ENCODE results near the gene FLOT1. TPM values are rescaled to one million over a fixed set of nuclear protein-coding genes. Genes with fewer than 3 reads are reported as not detected.

Gene FLOT1
- total and polyA plus RNA-seq, 9 of the 15 experiments (the other 6 are each of a cell fraction or from before 2014, with no cell fraction given): 11.7 to 149 (median 118) TPM

- TF ChIP-seq, protein P1, sequence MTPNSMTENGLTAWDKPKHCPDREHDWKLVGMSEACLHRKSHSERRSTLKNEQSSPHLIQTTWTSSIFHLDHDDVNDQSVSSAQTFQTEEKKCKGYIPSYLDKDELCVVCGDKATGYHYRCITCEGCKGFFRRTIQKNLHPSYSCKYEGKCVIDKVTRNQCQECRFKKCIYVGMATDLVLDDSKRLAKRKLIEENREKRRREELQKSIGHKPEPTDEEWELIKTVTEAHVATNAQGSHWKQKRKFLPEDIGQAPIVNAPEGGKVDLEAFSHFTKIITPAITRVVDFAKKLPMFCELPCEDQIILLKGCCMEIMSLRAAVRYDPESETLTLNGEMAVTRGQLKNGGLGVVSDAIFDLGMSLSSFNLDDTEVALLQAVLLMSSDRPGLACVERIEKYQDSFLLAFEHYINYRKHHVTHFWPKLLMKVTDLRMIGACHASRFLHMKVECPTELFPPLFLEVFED (CRISPR knock-in tag; conservative IDR thresholded peaks at IDR 0.05): no peak
- peak in 1 of 2 experiments; percentile 46; a peak in 1 of 4 replicates for TF ChIP-seq TEAD1 (CRISPR knock-in tag; IDR thresholded peaks at IDR 0.05)
- TF ChIP-seq EP300 (IDR thresholded peaks at IDR 0.05; ENCODE audit: low read length): no peak
- TF ChIP-seq SIN3A (IDR thresholded peaks at IDR 0.05; ENCODE audit: borderline replicate concordance in 2 of 2, control insufficient read depth in 1 of 2, low read depth in 2 of 2, low read length in 2 of 2): peak; percentile 16 to 34; a peak in 1 of 4 replicates
- TF ChIP-seq ZNF695 (CRISPR knock-in tag; IDR thresholded peaks at IDR 0.05): no peak
- TF ChIP-seq MTA1 (IDR thresholded peaks at IDR 0.05; ENCODE audit: borderline replicate concordance): 0 out of 2 replicates have a peak, but pooled peaks have one; percentile 8
- TF ChIP-seq LEF1 (IDR thresholded peaks at IDR 0.05): no peak; the same call in 1 of the 2 replicates
- no peak for TF ChIP-seq ZNF23 (CRISPR knock-in tag; IDR thresholded peaks at IDR 0.05)
- no peak for TF ChIP-seq SMC3 (conservative IDR thresholded peaks at IDR 0.05; ENCODE audit: insufficient read depth, low read depth, low read length)
- no peak for TF ChIP-seq MYC (IDR thresholded peaks at IDR 0.05; ENCODE audit: low read depth, low read length)
- no peak for TF ChIP-seq MYC (CRISPR knock-in tag; IDR thresholded peaks at IDR 0.05; ENCODE audit: borderline replicate concordance, low read depth)
- TF ChIP-seq GATAD2B (IDR thresholded peaks at IDR 0.05; ENCODE audit: borderline replicate concordance): no peak
- TF ChIP-seq YBX1 (IDR thresholded peaks at IDR 0.05): no peak
- no peak for TF ChIP-seq ZNF431 (CRISPR knock-in tag; IDR thresholded peaks at IDR 0.05)
- 0 out of 2 replicates have a peak, but pooled peaks have one; percentile 45 for TF ChIP-seq PHB (CRISPR knock-in tag; IDR thresholded peaks at IDR 0.05)
- peak; percentile 61; the same call in 1 of the 2 replicates for TF ChIP-seq ZFX (CRISPR knock-in tag; IDR thresholded peaks at IDR 0.05)
- peak; percentile 8 for TF ChIP-seq KDM5B (IDR thresholded peaks at IDR 0.05; ENCODE audit: insufficient replicate concordance, low read depth, low read length)
- no peak for TF ChIP-seq ZNF12 (CRISPR knock-in tag; IDR thresholded peaks at IDR 0.05)
- peak; percentile 58 for TF ChIP-seq POLR2G (IDR thresholded peaks at IDR 0.05; ENCODE audit: low read depth, low read length)
- TF ChIP-seq KLF1 (tag; IDR thresholded peaks at IDR 0.05): no peak
- TF ChIP-seq MCM2 (IDR thresholded peaks at IDR 0.05; ENCODE audit: low read depth): no peak
- TF ChIP-seq PRDM10 (IDR thresholded peaks at IDR 0.05; ENCODE audit: partially characterized antibody): no peak
- TF ChIP-seq ZBTB7A (IDR thresholded peaks at IDR 0.05; ENCODE audit: borderline replicate concordance, control insufficient read depth, low read depth, low read length): peak; percentile 72; the same call in 1 of the 2 replicates
- 0 out of 2 replicates have a peak, but pooled peaks have one; percentile 4 for TF ChIP-seq JUND (IDR thresholded peaks at IDR 0.05; ENCODE audit: borderline replicate concordance, low read depth, low read length)
- no peak; the same call in 2 of the 3 replicates for TF ChIP-seq JUND (tag; IDR thresholded peaks at IDR 0.05; ENCODE audit: borderline replicate concordance, low read depth, low read length)
Measured at GRCh38 chr6:30684386-30685156, 57.9 kb downstream of the FLOT1 start (continued).
